HCT116 (cell line): ENCODE measurements around the gene NACC2. TPM values are rescaled to one million over a fixed set of nuclear protein-coding genes. Genes with fewer than 3 reads are reported as not detected.

Source experiments
- ATAC-seq: fragments of 200-7000 bp; cut with Tn5 transposase; 2 replicates; pipeline ENCODE4 v1.9.1; 2020; ENCODE audit warnings: mild to moderate bottlenecking, moderate library complexity
- BruUV-seq: library from RNA; stranded (reverse); fragments of 400-500 nt; replicated peaks from 2 replicates; lab custom pipeline; 2021; lab: Mats Ljungman, UMichigan
- CTCF ChIA-PET: fragments of 300-600 bp; sonication (Branson Sonifier 250); formaldehyde crosslinking; loops from one replicate; lab custom pipeline; 2021; ENCODE audit warnings: antibody characterized with exemption; lab: Charles Lee
- POLR2A ChIA-PET: fragments of 300-600, 350-600 bp; sonication (Branson Sonifier 250); formaldehyde crosslinking; loops from one replicate; lab custom pipeline; 2021; ENCODE audit warnings: antibody characterized with exemption; lab: Charles Lee
- RAD21 ChIA-PET, 2 experiments: fragments of 300-600 bp; sonication (Branson Sonifier 250); formaldehyde crosslinking; loops; one replicate each; lab custom pipeline; 2023; ENCODE audit warnings: low total read pairs in 2 of 2; ENCODE audit not compliant: uncharacterized antibody in 2 of 2, unreplicated experiment in 2 of 2, low non-redundant PET in 1 of 2; lab: Charles Lee
- DNase-seq: peaks from one replicate; pipeline ENCODE4 v3.0.0-alpha.2; 2010; ENCODE audit warnings: low read depth, low spot score
- H2AFZ ChIP-seq: fragments of 200-600 bp; shearing (Covaris generic), sonication (generic); 2 replicates; pipeline ENCODE4 v1.6.1; 2017; ENCODE audit warnings: low read depth, mixed run types, mixed read lengths, antibody characterized with exemption, low read length; ENCODE audit not compliant: poor library complexity, severe bottlenecking
- H3K27ac ChIP-seq: 2 replicates; pipeline ENCODE4 v1.5.1; 2012; ENCODE audit warnings: low read depth, low read length
- H3K27me3 ChIP-seq: fragments of 200-600 bp; sonication (generic); 2 replicates; pipeline ENCODE4 v1.6.1; 2016; ENCODE audit warnings: mixed run types, low read length, mixed read lengths; ENCODE audit not compliant: insufficient read depth
- H3K36me3 ChIP-seq, 2 experiments: fragments of 200-500 bp in 1 of 2; fragments of 200-600 bp in 1 of 2; sonication (Bioruptor generic) in 1 of 2; sonication (generic) in 1 of 2; 2 replicates each; pipeline versions ENCODE4 v1.5.1 to v1.6.1; 2014 to 2016; ENCODE audit warnings: low read length in 2 of 2, inconsistent platforms in 1 of 2, mixed read lengths in 1 of 2, mixed run types in 1 of 2; ENCODE audit not compliant: insufficient read depth in 2 of 2, control insufficient read depth in 1 of 2
- H3K4me1 ChIP-seq, 2 experiments: fragments of 200-600 bp in 1 of 2; sonication (generic) in 1 of 2; 2 replicates each; pipeline versions ENCODE4 v1.5.1 to v1.6.1; 2012 to 2017; ENCODE audit warnings: low read length in 2 of 2, inconsistent platforms in 1 of 2, mild to moderate bottlenecking in 1 of 2, mixed read lengths in 1 of 2, mixed run types in 1 of 2, moderate library complexity in 1 of 2; ENCODE audit not compliant: insufficient read depth in 2 of 2, control insufficient read depth in 1 of 2
- H3K4me2 ChIP-seq: fragments of 200-600 bp; sonication (generic); 2 replicates; pipeline ENCODE4 v1.6.1; 2017; ENCODE audit warnings: mixed run types, low read length, mixed read lengths
- H3K4me3 ChIP-seq, 2 experiments: fragments of 200-600 bp in 1 of 2; sonication (generic) in 1 of 2; replicated peaks in 1 of 2; 2 replicates each; pipeline ENCODE4 v1.5.1; 2011 to 2016; ENCODE audit warnings: low read length in 2 of 2, control low read depth in 1 of 2, low read depth in 1 of 2, mild to moderate bottlenecking in 1 of 2, mixed read lengths in 1 of 2, mixed run types in 1 of 2
- H3K79me2 ChIP-seq: fragments of 200-600 bp; sonication (generic); 2 replicates; pipeline ENCODE4 v1.6.1; 2017; ENCODE audit warnings: mild to moderate bottlenecking, mixed run types, low read length, moderate library complexity, mixed read lengths; ENCODE audit not compliant: insufficient read depth
- H3K9ac ChIP-seq: fragments of 200-600 bp; sonication (generic); 2 replicates; pipeline ENCODE4 v1.6.1; 2016; ENCODE audit warnings: low read length, mixed read lengths
- H3K9me2 ChIP-seq: fragments of 200-600 bp; sonication (generic), shearing (Covaris generic); 2 replicates; pipeline ENCODE4 v1.6.1; 2017; ENCODE audit warnings: mixed run types, mild to moderate bottlenecking, moderate library complexity; ENCODE audit not compliant: insufficient read depth
- H3K9me3 ChIP-seq, 2 experiments: fragments of 200-500 bp in 1 of 2; fragments of 200-600 bp in 1 of 2; sonication (Bioruptor generic) in 1 of 2; sonication (generic) in 1 of 2; 2 replicates each; pipeline ENCODE4 v1.6.1; 2014 to 2017; ENCODE audit warnings: low read length in 2 of 2, mixed read lengths in 2 of 2, inconsistent platforms in 1 of 2, low read depth in 1 of 2, mild to moderate bottlenecking in 1 of 2, mixed run types in 1 of 2, moderate library complexity in 1 of 2; ENCODE audit not compliant: control insufficient read depth in 1 of 2, insufficient read depth in 1 of 2
- H4K20me1 ChIP-seq: fragments of 200-600 bp; sonication (generic), shearing (Covaris generic); 2 replicates; pipeline ENCODE4 v1.6.1; 2017; ENCODE audit warnings: mixed run types, mild to moderate bottlenecking, moderate library complexity; ENCODE audit not compliant: insufficient read depth
- ATF3 ChIP-seq: IDR thresholded peaks from 2 replicates; pipeline ENCODE4 v1.6.1; 2012
- CBX3 ChIP-seq: IDR thresholded peaks from 2 replicates; pipeline ENCODE4 v1.6.1; 2012; ENCODE audit warnings: low read depth
- CEBPB ChIP-seq: IDR thresholded peaks from 2 replicates; pipeline ENCODE4 v1.6.1; 2012; ENCODE audit warnings: low read depth
- EGR1 ChIP-seq: IDR thresholded peaks from 2 replicates; pipeline ENCODE4 v1.6.1; 2012; ENCODE audit warnings: low read depth
- ELF1 ChIP-seq: IDR thresholded peaks from 2 replicates; pipeline ENCODE4 v1.6.1; 2012; ENCODE audit warnings: low read depth, borderline replicate concordance
- EZH2 ChIP-seq: fragments of 200-600 bp; sonication (generic); IDR thresholded peaks from 2 replicates; pipeline ENCODE4 v1.6.1; 2017; ENCODE audit warnings: antibody characterized with exemption, mixed run types
- EZH2phosphoT487 ChIP-seq: fragments of 200-600 bp; IDR thresholded peaks from 2 replicates; pipeline ENCODE4 v1.6.1; 2018; ENCODE audit warnings: antibody characterized with exemption, borderline replicate concordance
- JUND ChIP-seq: IDR thresholded peaks from 2 replicates; pipeline ENCODE4 v1.6.1; 2012
- POLR2A ChIP-seq: IDR thresholded peaks from 2 replicates; pipeline ENCODE4 v1.7.0; 2011; ENCODE audit warnings: borderline replicate concordance; ENCODE audit not compliant: insufficient read depth, insufficient read length; ENCODE audit errors: extremely low read depth
- SIN3A ChIP-seq: IDR thresholded peaks from 2 replicates; pipeline ENCODE4 v1.6.1; 2012; ENCODE audit warnings: low read depth
- SP1 ChIP-seq: IDR thresholded peaks from 2 replicates; pipeline ENCODE4 v1.6.1; 2012; ENCODE audit warnings: low read depth
- TCF7L2 ChIP-seq: IDR thresholded peaks from 2 replicates; pipeline ENCODE4 v1.7.0; 2011; ENCODE audit warnings: borderline replicate concordance, inconsistent platforms; ENCODE audit not compliant: insufficient read depth, insufficient read length; ENCODE audit errors: extremely low read depth
- YY1 ChIP-seq: IDR thresholded peaks from 2 replicates; pipeline ENCODE4 v1.6.1; 2011; ENCODE audit warnings: low read length, low read depth, moderate library complexity, mild to moderate bottlenecking; ENCODE audit not compliant: insufficient replicate concordance; ENCODE audit errors: extremely low read depth
- ZFX ChIP-seq: fragments of 450-650 bp; IDR thresholded peaks from 2 replicates; pipeline ENCODE4 v1.6.1; 2017
- ZNF274 ChIP-seq: fragments of 200-500 bp; sonication (Bioruptor generic); IDR thresholded peaks from 2 replicates; pipeline ENCODE4 v1.6.1; 2014; ENCODE audit warnings: mild to moderate bottlenecking, low read depth, low read length, inconsistent platforms
- intact Hi-C: fragments of 100-400 bp; cut with micrococcal nuclease; formaldehyde crosslinking; loops from 2 replicates; pipeline ENCODE4 v1.10.0; 2022
- total RNA-seq: library from RNA; stranded (reverse); gene quantifications from one replicate; pipeline ENCODE4 v1.2.1, GENCODE V29; 2021; ENCODE audit not compliant: unreplicated experiment
- TF ChIP-seq, protein P1 (sequence below), 3 experiments: fragments of 200-600 bp in 1 of 3; sonication (generic) in 1 of 3; IDR thresholded peaks in 2 of 3; conservative IDR thresholded peaks in 1 of 3; 2 replicates each; pipeline ENCODE4 v1.5.1; 2012 to 2017; ENCODE audit warnings: low read depth in 2 of 3, low read length in 2 of 3, antibody characterized with exemption in 1 of 3, borderline replicate concordance in 1 of 3, control low read depth in 1 of 3, mild to moderate bottlenecking in 1 of 3, mixed read lengths in 1 of 3, mixed run types in 1 of 3, moderate library complexity in 1 of 3; ENCODE audit not compliant: insufficient read depth in 1 of 3
- TF ChIP-seq, protein P2 (sequence below): IDR thresholded peaks from 2 replicates; pipeline ENCODE4 v1.6.1; 2011; ENCODE audit warnings: mild to moderate bottlenecking, low read length, moderate library complexity; ENCODE audit not compliant: insufficient replicate concordance; ENCODE audit errors: extremely low read depth

NACC2 gene
- total RNA-seq, 1 experiment from 2014 or later, result 27.8 TPM

- ATAC-seq (no peak), DNase-seq (no peak)
- no TSS peak for BruUV-seq
- intact Hi-C loops, result no loop called here
- CTCF ChIA-PET, result no interaction called here
- POLR2A ChIA-PET, result no interaction called here
- Histone ChIP-seq H3K36me3 (no peaks in the 10 kb centered on the region), H4K20me1 (no peaks in the 10 kb centered on the region), H3K9me3 (no peaks in the 10 kb centered on the region), H3K27ac (no peak overlapping the region), H3K79me2 (peaks cover 37% of the 10 kb centered on the region), H3K27me3 (no peaks in the 10 kb centered on the region), H2AFZ (no peak overlapping the region), H3K9me2 (no peaks in the 10 kb centered on the region), H3K4me1 (no peaks in the 10 kb centered on the region), H3K9ac (no peak overlapping the region), H3K4me3 (no peak overlapping the region), H3K4me2 (no peak overlapping the region)
- no peak for TF ChIP-seq ELF1
- TF ChIP-seq CEBPB, result no peak
- TF ChIP-seq SIN3A, result no peak
- RAD21 ChIA-PET, result no interaction called here
Measured at GRCh38 chr9:136021171-136021871, 73.8 kb downstream of the NACC2 start.

GRCh38 chr9:136020671-136021070 lies 74.4 kb downstream of the NACC2 start:
- TF ChIP-seq CEBPB (no peak), SP1 (no peak), EGR1 (no peak), POLR2A (no peak), EZH2phosphoT487 (no peak), ZNF274 (no peak), JUND (no peak), ZFX (no peak), CBX3 (no peak), YY1 (no peak), EZH2 (no peak), ELF1 (no peak), TCF7L2 (no peak), ATF3 (no peak)
- TF ChIP-seq, protein P1, sequence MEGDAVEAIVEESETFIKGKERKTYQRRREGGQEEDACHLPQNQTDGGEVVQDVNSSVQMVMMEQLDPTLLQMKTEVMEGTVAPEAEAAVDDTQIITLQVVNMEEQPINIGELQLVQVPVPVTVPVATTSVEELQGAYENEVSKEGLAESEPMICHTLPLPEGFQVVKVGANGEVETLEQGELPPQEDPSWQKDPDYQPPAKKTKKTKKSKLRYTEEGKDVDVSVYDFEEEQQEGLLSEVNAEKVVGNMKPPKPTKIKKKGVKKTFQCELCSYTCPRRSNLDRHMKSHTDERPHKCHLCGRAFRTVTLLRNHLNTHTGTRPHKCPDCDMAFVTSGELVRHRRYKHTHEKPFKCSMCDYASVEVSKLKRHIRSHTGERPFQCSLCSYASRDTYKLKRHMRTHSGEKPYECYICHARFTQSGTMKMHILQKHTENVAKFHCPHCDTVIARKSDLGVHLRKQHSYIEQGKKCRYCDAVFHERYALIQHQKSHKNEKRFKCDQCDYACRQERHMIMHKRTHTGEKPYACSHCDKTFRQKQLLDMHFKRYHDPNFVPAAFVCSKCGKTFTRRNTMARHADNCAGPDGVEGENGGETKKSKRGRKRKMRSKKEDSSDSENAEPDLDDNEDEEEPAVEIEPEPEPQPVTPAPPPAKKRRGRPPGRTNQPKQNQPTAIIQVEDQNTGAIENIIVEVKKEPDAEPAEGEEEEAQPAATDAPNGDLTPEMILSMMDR (IDR thresholded peaks at IDR 0.05 in 2 of 3, conservative IDR thresholded peaks at IDR 0.05 in 1 of 3; ENCODE audit: borderline replicate concordance in 1 of 3, insufficient read depth in 1 of 3, low read depth in 2 of 3, low read length in 2 of 3), result no peak
- TF ChIP-seq, protein P2, sequence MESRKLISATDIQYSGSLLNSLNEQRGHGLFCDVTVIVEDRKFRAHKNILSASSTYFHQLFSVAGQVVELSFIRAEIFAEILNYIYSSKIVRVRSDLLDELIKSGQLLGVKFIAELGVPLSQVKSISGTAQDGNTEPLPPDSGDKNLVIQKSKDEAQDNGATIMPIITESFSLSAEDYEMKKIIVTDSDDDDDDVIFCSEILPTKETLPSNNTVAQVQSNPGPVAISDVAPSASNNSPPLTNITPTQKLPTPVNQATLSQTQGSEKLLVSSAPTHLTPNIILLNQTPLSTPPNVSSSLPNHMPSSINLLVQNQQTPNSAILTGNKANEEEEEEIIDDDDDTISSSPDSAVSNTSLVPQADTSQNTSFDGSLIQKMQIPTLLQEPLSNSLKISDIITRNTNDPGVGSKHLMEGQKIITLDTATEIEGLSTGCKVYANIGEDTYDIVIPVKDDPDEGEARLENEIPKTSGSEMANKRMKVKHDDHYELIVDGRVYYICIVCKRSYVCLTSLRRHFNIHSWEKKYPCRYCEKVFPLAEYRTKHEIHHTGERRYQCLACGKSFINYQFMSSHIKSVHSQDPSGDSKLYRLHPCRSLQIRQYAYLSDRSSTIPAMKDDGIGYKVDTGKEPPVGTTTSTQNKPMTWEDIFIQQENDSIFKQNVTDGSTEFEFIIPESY, result no peak
- Histone ChIP-seq H3K4me1 (no peaks in the 10 kb centered on the region), H3K9me3 (no peaks in the 10 kb centered on the region), H3K27ac (no peak overlapping the region), H3K27me3 (no peaks in the 10 kb centered on the region), H3K4me3 (no peak overlapping the region), H3K9me2 (no peaks in the 10 kb centered on the region), H3K9ac (no peak overlapping the region), H3K36me3 (no peaks in the 10 kb centered on the region), H2AFZ (no peak overlapping the region), H3K4me2 (no peak overlapping the region), H4K20me1 (no peaks in the 10 kb centered on the region), H3K79me2 (peaks cover 35% of the 10 kb centered on the region)
- BruUV-seq, result no TSS peak
- POLR2A ChIA-PET, result no interaction called here
- no peak for ATAC-seq
- RAD21 ChIA-PET, result no interaction called here
- CTCF ChIA-PET, result no interaction called here
- DNase-seq, result no peak
- intact Hi-C loops, result no loop called here
